Fibroblast of skin of right quadriceps (primary cell): ENCODE measurements around the gene TNF.

Experiments
- DNase-seq: peaks from one replicate; pipeline ENCODE4 v3.0.0-alpha.2; 2013

Gene TNF

DNA sequence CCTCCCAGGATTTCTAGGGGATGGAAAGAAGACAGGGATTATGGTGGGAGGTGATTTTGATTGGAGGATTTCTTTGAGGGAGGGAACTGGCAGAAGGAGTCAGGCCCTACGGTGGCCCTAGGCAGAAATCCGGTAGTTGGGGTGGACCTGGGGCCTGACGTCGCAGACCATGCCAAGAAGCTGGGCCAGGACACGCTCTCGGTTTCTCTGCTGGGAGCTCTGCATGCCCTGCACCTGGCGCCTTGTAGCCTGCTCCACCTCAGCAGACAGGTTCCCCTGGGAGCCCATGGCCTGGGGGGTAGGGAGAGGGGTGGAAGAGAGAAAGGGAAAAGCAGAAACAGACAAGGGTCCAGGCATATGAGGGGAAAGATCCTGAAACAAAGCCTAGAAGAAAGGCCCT lies 30.1 kb upstream of the TNF start:
- DNase-seq, result no peak

DNA sequence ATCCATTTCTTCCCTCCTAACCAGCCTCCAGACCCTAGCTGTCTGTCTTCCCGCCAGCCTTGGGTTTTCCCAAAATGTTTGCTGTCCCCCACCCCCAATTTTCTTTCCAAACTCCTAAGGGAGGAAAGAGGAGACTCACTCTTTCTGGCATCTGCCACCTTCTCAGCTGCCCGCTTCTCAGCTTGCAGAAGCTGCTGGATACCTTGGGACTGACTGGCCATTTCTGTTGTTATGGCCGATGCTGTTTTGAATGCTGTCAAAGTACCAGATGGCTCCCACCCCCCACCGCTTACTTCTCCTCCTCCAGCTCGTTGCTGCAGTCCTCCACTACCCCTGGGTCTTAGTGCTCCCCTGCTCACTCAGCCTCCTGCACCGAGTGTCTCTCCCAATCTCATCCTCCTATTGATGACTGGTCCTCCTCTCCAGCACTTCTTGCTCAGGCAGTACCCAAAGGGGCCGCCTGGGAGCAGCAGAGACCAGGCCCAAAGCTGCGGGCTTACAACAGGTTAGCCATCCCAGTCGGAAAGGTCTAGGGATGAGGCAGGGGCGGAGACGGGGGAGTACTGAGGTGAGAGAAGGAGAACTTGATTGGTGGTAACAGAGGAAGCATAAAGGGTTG lies 28.9 kb upstream of the TNF start, which contains the start of gene ATP6V1G2:
TSS of gene ATP6V1G2 (minus strand) at position 270 of the 619 bp plus-strand sequence. CDS start at position 221, 49 bp downstream.
- DNase-seq, result peak; percentile 93

DNA sequence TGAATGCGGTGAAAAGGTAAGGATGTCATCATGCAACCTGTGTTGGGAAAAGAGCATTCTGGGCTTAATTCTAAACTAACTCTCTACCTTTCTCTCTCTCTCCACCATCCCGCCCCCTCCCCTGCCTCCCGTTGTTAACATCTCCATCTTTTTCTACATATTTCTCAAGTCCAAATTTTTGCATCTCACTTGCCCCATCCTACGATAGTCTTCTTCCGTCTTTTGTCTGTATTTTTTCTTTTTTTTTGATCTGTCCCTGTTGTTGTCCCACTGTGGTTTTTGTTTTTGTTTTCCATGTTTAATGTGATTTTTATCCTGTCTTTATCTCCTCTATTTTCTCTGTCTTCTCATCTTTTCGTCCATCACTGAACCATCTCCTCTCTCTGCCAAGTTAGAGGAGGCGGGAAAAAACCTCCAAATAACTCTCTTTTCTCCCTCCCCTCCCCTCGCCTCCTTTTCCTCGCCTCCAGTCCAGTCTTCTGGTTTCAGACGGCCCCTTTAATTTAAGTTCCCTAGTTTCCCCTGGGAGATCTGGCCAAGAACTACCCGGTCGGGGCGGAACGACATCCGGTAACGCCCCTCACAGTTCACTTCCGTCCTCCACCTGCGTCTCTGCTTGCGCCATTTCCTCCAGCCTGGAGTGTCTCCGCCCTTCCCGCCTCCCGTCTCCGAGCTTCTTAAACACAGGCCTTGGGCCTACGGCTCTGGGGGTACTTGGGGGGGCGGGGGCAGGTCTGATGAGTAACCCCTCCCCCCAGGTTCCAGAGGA lies 28.2 kb upstream of the TNF start, which contains the start of gene NFKBIL1:
TSS of gene NFKBIL1 (plus strand) at position 651 of the 769 bp plus-strand sequence. CDS start at position 738, 87 bp downstream.
- peak; percentile 98 for DNase-seq

DNA sequence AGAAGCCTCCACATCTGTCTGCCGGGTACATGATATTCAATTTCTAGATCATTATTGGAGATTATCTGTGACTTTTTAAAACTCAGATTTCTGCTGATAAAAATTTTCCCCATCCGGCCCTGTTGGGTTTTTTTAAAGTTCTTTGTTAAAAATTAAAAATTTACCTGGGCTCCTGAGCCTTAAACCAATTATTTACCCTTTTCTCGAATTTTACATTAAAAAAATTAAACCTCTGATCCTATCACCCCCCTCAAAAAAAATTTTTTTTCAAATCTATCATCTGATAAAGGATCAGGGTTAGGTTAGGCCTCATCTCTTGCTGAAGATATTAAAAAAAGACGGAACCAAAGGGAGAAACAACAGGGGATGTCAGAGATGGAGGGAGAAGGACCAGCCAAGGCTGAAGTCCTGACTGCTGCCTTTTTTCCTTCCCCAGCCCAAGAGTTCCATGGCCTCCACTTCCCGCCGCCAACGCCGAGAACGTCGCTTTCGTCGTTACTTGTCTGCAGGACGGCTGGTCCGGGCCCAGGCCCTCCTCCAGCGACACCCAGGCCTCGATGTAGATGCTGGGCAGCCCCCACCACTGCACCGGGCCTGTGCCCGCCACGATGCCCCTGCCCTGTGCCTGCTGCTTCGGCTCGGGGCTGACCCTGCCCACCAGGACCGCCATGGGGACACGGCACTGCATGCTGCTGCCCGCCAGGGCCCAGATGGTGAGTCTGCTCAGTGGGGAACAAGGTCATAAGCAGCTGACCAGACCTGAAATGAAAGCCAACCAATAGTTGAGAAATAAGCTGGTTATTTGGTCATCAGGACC lies 27.4 kb upstream of the TNF start:
- no peak for DNase-seq

DNA sequence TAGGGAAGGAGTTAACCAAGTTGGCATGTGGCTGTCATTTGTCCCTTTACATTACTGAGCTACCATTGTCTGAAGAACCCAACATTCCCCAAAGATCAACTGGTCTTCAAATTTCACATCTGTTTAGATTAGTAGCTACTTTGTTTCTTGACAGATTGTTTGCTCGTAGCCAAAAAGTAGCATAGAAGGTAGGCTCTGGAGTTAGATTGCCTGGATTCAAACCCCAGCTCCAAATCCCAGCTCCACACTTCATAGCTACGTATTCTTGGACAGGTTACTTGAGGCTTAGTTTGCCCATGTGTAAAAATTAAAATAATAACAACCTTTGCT lies 26.9 kb upstream of the TNF start:
- no peak for DNase-seq

DNA sequence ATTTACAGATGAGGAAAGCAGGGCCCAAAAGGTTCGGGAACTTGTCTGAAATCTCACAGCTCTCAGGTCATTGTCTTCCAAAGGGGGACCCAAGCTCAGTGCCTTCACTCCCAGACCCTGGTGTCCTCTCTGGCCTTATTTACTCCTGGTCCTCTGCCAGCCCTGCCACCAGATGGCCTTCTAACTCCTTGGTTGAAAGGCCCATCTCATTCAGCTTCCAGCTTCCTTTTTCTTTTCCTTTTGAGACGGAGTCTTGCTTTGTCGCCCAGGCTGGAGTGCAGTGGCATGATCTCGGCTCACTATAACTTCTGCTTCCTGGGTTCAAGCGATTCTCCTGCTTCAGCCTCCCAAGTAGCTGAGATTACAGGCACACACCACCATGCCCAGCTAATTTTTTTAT lies 24.0 kb upstream of the TNF start:
- DNase-seq, result peak; percentile 35

DNA sequence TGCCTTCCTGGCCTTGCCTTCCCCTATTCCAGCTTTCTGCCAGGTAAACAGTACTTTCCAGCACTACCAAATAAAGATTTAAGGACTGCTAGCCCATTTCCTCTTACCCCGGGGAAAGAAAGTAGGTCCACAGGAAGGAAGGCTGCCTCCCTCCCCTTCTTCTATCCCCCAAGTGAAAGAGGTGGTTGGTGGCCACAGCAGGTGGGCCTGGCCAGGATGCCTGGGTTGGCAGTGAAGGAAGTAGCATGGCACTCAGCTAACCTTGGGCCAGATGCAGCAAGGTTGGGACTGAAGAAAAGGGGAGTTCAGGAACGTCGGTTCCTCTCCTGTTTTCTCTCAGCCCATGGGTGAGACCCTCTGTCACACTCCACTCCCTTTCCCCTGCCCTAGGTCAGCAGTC lies 19.1 kb upstream of the TNF start:
- no peak for DNase-seq

DNA sequence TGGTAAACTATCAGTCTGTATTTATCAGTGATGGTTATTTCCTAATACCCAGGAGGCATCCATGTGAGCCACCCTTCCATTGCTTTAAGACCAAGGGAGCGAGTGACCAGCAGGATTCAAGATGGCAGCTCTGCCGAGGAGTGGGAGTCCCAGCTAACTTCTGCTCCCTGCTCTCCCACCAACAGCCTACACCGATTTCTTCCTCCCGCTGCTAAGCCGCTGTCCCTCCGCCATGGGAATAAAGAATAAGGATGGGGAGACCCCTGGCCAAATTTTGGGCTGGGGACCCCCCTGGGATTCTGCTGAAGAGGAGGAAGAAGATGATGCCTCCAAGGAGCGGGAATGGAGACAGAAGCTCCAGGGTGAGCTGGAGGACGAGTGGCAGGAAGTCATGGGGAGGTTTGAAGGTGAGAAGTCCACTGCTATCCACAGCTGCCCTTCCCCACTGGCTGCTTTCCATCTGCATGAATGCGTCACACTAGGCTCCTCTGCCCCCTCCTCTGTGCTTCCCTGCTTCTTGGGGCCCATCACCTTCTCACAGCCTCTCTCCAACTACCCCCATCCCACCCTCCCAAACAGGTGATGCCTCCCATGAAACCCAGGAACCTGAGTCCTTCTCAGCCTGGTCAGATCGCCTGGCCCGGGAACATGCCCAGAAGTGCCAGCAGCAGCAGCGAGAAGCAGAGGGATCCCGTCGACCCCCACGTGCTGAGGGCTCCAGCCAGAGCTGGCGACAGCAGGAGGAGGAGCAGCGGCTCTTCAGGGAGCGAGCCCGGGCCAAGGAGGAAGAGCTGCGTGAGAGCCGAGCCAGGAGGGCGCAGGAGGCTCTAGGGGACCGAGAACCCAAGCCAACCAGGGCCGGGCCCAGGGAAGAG lies 17.7 kb upstream of the TNF start:
- DNase-seq, result no peak

DNA sequence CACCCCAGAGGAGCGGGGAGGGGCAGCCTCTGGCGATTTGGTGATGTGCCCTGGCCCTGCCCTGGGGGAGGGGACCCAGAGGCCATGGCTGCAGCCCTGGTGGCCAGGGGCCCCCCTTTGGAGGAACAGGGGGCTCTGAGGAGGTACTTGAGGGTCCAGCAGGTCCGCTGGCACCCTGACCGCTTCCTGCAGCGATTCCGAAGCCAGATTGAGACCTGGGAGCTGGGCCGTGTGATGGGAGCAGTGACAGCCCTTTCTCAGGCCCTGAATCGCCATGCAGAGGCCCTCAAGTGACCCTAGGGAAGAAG lies 17.1 kb upstream of the TNF start:
- DNase-seq, result no peak

DNA sequence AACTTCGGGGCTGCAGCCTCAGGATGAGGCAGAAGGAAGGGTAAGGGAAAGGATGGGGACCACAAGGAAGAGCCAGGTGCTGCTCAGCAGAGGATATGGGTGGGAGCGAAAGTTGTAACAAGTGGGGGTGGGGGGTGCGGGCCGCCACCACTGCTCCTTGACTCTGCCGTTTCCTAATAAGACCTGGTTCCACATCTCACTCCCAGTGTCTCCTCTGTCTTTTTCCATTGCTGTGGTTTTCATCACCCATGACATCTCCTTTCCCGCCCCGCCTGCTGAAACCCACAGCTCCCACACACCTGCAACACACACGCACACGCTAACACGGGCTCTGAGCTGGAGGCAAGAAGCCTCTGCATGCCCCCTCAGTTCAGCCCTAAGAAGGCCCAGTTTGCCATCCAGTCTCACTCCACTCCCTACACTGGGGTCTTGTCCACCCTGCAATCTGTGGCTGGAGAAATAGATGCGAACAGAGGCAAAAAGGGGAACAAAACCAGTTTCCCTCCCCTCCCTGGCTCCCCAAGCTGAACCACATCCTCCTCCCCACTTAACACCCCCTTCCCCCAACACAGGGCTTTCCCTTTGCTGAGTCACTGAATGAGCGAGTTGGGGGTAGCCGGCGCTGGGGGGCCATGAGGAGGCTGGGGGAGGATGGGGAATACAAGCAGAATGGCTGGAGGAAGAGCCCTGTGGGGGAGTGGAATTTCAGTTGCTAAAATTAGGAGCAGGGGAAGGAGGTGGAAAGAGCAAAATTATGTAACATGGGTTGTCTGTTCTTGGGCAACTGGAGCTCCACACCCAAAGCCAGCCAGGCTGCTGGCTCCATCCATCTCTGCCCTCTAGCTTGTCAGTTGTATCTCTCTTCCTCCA lies 16.5 kb upstream of the TNF start:
- DNase-seq, result peak; percentile 62

DNA sequence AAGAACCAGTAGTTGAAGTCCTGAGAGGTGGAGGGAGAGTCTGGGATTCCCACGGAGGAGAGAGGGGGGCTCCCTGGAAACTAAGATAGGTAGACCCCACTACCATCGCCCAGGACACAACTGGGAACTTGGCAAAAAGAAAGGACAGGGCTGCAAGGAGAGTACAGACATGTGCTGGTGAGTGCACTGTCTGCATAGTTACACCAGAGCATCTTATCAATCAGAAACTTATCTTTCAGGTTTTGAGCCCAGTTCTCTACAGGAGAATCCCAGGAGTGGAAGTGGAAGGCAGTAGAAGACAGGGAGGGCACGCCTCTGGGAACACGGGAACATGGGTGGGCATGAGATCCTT lies 15.8 kb upstream of the TNF start:
- DNase-seq, result no peak

DNA sequence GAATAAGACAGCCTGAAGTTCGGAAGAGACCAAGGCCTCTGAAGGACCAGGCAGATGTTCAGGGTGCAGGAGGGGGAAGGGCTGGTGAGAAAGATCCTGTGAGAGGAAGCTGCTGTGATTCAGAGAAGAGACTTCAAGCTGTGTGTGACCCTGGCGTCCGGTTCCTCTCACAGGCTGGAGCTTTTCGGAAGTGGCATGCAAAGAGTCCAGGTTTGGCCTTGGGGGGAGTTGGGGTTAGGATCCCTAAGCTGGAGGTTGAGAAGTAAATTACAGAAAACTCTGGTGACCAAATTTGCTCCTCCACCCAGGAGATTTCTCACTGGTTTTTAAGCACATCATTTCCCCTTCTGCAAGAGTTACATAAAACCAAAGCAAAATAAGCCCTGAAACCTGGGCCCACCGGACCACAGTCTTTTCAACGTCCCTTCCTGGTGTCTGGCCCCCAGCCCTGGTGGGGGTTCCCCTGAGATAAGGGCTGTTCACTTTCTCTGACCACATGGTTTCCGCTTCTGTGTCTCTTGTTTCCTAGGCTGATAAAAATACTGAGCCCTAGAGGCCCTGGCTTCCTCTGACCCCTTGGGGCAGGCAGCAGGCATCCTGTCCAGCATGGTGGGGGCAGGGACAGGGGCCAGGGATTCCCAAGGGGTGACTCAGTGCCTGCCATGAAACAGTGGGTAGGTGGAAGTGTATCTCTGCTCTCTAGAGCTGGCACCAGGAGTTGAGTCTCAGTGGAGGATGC lies 15.2 kb upstream of the TNF start:
- peak; percentile 33 for DNase-seq

DNA sequence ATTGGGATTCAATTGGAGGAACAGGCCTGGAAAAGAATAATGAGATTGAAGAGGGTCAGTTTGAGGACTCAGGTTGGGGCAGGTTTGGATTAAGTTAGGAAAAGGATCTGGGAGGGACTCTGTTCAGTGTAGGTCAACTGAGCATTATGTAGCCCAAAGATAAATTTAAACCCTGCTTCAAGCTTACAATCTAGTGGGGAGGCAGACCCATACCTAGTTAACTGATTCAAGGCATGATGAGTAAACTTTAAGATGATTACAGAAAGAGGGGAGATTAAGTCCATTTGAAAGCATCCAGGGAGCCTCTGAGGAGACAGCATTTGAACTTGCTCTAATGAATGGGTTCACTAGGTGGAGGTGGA lies 14.7 kb upstream of the TNF start:
- DNase-seq, result no peak

DNA sequence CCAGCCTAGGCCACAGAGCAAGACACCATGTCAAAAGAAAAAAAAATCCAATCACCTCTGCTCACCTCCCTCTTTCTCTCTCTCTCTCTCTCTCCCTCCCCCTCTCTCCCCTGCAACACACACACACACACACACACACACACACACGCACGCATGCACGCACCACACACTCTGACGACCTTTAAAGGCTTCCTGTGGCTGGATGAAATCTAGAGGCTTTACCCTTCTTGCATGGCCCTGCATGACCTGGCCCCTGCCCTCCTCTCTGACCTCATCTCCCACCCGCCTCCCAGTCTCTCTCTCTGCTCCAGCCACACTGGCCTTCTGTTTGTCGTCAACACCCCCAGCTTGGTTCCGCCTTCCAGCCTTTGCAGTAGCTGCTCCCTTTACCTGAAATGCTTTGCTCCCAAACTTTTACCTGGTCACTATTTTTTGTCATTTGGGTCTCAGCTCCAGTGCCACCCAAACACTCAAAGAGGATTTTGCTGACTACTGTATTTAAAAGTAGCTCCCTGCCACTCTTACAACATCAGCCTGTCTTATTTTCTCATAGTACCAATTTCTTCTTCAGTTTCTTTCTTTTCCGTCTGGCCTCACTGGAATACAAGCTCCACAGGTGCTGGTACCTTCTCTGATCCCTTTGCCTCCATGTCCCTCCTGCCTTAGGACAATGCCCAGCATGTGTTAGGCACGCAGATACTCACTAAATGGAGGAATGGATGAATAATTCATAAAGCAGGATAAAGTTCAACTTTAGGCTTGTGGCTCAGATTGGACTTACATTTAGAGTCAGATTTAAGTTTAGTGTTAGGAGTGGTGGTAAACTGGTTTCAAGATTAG lies 7.6 kb upstream of the TNF start:
- DNase-seq, result no peak

DNA sequence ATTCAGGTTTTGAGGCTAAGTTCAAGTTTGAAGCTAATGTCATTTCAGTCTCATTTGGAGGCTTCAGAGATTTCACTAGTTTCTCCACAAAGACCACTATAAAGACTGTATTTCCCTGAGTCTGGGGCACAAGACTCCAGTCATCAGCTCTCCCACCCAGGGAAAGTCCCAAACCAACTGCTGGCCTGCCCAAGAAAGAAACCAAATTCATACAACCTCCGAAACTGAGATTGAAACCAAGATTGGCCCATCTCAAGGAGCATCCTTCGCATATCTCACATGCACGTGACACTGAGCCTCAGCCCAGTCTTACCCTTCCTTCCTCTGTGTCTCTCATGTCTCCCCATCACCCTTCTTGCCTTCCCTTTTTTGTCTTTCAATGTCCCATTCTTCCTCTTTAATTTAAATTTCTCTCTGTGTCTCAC lies 6.8 kb upstream of the TNF start:
- DNase-seq, result no peak

DNA sequence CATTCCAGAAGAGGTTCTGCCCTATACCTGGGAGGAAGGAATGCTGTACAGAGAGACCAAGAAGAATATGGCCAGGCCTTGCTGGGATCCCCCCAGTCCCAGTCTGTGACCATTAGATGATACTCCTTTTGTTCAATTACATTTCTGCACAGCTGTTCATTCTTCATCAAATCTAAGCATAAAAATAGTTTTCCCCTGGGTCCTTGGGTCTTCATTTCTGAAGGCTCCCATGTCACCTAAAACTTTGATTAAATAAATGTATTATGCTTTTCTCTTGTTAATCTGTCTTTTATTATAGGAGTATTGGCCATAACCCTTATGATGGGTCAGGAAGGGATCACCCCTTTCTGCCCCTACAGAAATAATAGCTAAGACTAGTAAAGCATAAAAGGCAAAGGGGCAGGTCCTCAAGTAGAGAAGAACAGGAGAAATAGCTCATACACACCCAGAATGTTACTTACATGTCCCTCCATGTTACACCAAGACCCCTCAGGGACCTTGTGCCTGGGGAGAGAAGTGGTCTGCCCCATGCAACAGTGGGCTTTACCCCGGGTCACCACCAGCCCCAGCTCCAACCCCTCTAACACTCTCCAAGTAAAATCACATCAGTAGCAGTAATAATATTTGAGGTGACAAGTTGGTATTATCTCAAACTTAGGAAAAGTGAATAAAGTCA lies 5.4 kb upstream of the TNF start:
- no peak for DNase-seq

DNA sequence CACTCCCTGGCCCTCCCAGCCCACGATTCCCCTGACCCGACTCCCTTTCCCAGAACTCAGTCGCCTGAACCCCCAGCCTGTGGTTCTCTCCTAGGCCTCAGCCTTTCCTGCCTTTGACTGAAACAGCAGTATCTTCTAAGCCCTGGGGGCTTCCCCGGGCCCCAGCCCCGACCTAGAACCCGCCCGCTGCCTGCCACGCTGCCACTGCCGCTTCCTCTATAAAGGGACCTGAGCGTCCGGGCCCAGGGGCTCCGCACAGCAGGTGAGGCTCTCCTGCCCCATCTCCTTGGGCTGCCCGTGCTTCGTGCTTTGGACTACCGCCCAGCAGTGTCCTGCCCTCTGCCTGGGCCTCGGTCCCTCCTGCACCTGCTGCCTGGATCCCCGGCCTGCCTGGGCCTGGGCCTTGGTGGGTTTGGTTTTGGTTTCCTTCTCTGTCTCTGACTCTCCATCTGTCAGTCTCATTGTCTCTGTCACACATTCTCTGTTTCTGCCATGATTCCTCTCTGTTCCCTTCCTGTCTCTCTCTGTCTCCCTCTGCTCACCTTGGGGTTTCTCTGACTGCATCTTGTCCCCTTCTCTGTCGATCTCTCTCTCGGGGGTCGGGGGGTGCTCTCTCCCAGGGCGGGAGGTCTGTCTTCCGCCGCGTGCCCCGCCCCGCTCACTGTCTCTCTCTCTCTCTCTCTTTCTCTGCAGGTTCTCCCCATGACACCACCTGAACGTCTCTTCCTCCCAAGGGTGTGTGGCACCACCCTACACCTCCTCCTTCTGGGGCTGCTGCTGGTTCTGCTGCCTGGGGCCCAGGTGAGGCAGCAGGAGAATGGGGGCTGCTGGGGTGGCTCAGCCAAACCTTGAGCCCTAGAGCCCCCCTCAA lies 3.1 kb upstream of the TNF start, which contains the start of gene LTA:
TSS of gene LTA (plus strand) at position 249 of the 871 bp plus-strand sequence. CDS start at position 703, 454 bp downstream.
- no peak for DNase-seq

DNA sequence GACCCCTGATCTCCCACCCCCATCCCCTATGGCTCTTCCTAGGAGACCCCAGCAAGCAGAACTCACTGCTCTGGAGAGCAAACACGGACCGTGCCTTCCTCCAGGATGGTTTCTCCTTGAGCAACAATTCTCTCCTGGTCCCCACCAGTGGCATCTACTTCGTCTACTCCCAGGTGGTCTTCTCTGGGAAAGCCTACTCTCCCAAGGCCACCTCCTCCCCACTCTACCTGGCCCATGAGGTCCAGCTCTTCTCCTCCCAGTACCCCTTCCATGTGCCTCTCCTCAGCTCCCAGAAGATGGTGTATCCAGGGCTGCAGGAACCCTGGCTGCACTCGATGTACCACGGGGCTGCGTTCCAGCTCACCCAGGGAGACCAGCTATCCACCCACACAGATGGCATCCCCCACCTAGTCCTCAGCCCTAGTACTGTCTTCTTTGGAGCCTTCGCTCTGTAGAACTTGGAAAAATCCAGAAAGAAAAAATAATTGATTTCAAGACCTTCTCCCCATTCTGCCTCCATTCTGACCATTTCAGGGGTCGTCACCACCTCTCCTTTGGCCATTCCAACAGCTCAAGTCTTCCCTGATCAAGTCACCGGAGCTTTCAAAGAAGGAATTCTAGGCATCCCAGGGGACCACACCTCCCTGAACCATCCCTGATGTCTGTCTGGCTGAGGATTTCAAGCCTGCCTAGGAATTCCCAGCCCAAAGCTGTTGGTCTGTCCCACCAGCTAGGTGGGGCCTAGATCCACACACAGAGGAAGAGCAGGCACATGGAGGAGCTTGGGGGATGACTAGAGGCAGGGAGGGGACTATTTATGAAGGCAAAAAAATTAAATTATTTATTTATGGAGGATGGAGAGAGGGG lies 1.9 kb upstream of the TNF start:
- DNase-seq, result no peak
